ENCODE measurements around the gene GINS2.

Gene GINS2

DNA sequence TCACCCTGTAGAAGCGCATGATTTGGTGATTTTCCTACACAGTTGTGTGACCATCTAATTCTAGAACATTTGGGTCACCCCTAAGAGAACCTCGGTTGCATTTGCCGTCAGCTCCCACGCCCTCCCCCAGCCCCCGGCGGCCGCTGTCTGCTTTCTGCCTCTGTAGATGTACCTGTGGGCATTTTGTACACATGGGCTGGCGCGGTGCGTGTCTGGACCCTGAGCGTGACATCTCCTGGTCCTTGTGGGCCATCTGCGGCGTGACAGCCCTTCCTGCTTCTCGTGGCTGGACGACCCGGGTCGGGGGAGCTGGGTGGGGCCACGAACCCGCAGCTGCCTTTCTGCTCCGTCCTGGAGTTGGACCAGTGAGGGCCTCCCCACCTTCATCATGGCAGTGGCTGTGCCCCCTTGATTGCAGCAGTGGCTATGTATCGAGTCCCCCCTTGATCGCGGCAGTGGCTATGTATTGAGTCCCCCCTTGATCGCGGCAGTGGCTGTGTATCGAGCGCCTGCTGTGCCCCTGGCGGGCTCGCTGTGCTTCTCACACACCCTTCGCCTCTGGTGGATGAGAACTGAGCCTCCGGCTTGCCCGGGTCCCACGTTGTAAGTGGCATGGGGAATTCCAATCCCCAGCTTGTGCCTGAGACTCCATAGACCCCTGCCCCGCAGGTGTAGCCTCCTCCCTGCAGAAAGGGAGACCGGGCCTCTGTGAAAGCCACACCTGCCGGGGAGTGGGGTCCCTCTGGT, 51.5 kb downstream of the GINS2 start:
- no peak for ATAC-seq
- no peak for TF ChIP-seq TOX (CRISPR knock-in tag; IDR thresholded peaks at IDR 0.05; ENCODE audit: borderline replicate concordance)
- no peak for TF ChIP-seq ESRRG (CRISPR knock-in tag; IDR thresholded peaks at IDR 0.05)
- TF ChIP-seq, protein P1, sequence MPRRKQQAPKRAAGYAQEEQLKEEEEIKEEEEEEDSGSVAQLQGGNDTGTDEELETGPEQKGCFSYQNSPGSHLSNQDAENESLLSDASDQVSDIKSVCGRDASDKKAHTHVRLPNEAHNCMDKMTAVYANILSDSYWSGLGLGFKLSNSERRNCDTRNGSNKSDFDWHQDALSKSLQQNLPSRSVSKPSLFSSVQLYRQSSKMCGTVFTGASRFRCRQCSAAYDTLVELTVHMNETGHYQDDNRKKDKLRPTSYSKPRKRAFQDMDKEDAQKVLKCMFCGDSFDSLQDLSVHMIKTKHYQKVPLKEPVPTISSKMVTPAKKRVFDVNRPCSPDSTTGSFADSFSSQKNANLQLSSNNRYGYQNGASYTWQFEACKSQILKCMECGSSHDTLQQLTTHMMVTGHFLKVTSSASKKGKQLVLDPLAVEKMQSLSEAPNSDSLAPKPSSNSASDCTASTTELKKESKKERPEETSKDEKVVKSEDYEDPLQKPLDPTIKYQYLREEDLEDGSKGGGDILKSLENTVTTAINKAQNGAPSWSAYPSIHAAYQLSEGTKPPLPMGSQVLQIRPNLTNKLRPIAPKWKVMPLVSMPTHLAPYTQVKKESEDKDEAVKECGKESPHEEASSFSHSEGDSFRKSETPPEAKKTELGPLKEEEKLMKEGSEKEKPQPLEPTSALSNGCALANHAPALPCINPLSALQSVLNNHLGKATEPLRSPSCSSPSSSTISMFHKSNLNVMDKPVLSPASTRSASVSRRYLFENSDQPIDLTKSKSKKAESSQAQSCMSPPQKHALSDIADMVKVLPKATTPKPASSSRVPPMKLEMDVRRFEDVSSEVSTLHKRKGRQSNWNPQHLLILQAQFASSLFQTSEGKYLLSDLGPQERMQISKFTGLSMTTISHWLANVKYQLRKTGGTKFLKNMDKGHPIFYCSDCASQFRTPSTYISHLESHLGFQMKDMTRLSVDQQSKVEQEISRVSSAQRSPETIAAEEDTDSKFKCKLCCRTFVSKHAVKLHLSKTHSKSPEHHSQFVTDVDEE (CRISPR knock-in tag; IDR thresholded peaks at IDR 0.05): no peak
- TF ChIP-seq PPARA (CRISPR knock-in tag; IDR thresholded peaks at IDR 0.05; ENCODE audit: borderline replicate concordance): no peak
- no peak for TF ChIP-seq GLIS3 (CRISPR knock-in tag; IDR thresholded peaks at IDR 0.05)
- no peak for TF ChIP-seq TCF4 (CRISPR knock-in tag; IDR thresholded peaks at IDR 0.05; ENCODE audit: borderline replicate concordance)

DNA sequence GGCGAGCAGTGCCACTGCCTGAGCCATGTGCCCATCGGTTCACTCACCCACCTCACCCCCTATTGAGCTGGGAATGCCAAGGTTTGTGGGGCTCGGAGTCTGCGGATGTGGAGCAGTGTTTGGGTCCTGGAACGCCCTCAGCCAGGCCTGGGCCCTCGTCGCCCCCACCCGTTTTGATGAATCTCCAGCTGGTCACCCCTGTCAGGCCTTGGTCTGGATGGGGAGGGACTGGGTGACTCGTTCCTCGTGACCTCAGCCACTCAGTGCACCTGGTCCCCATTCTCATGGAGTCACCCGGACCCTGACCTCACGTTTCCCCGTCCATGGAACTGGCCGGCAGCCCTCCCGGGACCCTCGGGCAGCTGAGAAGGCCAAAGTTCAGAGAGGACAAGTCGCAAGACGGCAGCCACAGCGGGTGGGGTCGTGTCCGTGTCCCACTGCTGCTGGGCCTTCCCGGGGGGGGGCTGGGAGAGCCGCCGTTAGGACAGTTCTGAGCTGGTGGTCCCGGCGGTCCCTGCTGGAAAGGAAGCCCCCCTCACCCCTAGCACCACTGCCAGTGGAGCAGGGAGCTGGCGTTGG, 52.4 kb downstream of the GINS2 start:
- TF ChIP-seq, protein P1 (CRISPR knock-in tag; IDR thresholded peaks at IDR 0.05): no peak
- TF ChIP-seq ZNF70 (CRISPR knock-in tag; IDR thresholded peaks at IDR 0.05) (no peak), TCF4 (CRISPR knock-in tag; IDR thresholded peaks at IDR 0.05; ENCODE audit: borderline replicate concordance) (no peak), CSDC2 (CRISPR knock-in tag; IDR thresholded peaks at IDR 0.05) (no peak), BACH2 (CRISPR knock-in tag; IDR thresholded peaks at IDR 0.05; ENCODE audit: borderline replicate concordance) (no peak), ZFP30 (CRISPR knock-in tag; IDR thresholded peaks at IDR 0.05) (no peak), ZC3H10 (CRISPR knock-in tag; IDR thresholded peaks at IDR 0.05) (no peak), ZNF565 (CRISPR knock-in tag; conservative IDR thresholded peaks at IDR 0.05; ENCODE audit: low read depth) (no peak), PPARA (CRISPR knock-in tag; IDR thresholded peaks at IDR 0.05; ENCODE audit: borderline replicate concordance) (no peak), OSR1 (CRISPR knock-in tag; IDR thresholded peaks at IDR 0.05) (no peak), ZNF8 (CRISPR knock-in tag; IDR thresholded peaks at IDR 0.05) (no peak), ZFP3 (CRISPR knock-in tag; IDR thresholded peaks at IDR 0.05) (no peak), ESRRG (CRISPR knock-in tag; IDR thresholded peaks at IDR 0.05) (no peak), TOX (CRISPR knock-in tag; IDR thresholded peaks at IDR 0.05; ENCODE audit: borderline replicate concordance) (no peak)
- TF ChIP-seq, protein P2, sequence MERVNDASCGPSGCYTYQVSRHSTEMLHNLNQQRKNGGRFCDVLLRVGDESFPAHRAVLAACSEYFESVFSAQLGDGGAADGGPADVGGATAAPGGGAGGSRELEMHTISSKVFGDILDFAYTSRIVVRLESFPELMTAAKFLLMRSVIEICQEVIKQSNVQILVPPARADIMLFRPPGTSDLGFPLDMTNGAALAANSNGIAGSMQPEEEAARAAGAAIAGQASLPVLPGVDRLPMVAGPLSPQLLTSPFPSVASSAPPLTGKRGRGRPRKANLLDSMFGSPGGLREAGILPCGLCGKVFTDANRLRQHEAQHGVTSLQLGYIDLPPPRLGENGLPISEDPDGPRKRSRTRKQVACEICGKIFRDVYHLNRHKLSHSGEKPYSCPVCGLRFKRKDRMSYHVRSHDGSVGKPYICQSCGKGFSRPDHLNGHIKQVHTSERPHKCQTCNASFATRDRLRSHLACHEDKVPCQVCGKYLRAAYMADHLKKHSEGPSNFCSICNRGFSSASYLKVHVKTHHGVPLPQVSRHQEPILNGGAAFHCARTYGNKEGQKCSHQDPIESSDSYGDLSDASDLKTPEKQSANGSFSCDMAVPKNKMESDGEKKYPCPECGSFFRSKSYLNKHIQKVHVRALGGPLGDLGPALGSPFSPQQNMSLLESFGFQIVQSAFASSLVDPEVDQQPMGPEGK (CRISPR knock-in tag; IDR thresholded peaks at IDR 0.05; ENCODE audit: borderline replicate concordance): no peak
- TF ChIP-seq, protein P3, sequence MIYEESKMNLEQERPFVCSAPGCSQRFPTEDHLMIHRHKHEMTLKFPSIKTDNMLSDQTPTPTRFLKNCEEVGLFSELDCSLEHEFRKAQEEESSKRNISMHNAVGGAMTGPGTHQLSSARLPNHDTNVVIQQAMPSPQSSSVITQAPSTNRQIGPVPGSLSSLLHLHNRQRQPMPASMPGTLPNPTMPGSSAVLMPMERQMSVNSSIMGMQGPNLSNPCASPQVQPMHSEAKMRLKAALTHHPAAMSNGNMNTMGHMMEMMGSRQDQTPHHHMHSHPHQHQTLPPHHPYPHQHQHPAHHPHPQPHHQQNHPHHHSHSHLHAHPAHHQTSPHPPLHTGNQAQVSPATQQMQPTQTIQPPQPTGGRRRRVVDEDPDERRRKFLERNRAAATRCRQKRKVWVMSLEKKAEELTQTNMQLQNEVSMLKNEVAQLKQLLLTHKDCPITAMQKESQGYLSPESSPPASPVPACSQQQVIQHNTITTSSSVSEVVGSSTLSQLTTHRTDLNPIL (CRISPR knock-in tag; IDR thresholded peaks at IDR 0.05; ENCODE audit: low read depth): no peak
- ATAC-seq: no peak

DNA sequence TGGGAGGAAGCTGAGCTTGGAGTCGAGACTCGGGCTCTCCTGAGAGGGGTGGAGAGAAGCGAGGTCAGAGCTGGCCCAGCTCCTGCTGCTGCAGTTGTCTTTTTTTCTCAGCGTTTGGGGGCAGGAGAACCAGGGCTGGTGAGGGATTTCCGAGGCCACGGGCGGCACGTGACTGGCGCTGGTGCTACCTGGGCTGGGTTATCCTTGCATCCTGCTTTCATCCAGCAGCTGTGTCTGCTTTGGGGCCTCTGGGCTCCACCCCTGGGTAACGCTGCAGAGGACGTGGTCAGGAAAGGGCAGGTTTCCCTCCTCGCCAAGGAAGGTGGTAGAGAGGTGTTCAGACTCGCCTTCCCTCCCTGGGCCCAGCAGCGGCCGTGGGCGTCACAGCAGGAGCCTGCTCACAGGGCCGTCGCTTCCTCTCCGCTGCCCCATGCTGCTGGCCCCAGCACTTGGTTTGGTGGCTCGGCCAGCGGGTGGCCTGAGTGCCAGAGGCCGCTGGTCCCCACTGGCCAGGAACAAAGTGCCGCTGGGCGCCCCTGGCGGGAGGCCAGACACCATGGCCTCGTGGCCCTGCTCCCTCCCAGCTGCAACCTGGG, 53.1 kb downstream of the GINS2 start:
- no peak for ATAC-seq
- TF ChIP-seq OSR1 (CRISPR knock-in tag; IDR thresholded peaks at IDR 0.05) (no peak), GLIS3 (CRISPR knock-in tag; IDR thresholded peaks at IDR 0.05) (no peak), TCF4 (CRISPR knock-in tag; IDR thresholded peaks at IDR 0.05; ENCODE audit: borderline replicate concordance) (no peak), ZNF8 (CRISPR knock-in tag; IDR thresholded peaks at IDR 0.05) (no peak), BACH2 (CRISPR knock-in tag; IDR thresholded peaks at IDR 0.05; ENCODE audit: borderline replicate concordance) (no peak), ARNTL (CRISPR knock-in tag; IDR thresholded peaks at IDR 0.05; ENCODE audit: borderline replicate concordance, low read depth) (no peak), ZC3H10 (CRISPR knock-in tag; IDR thresholded peaks at IDR 0.05) (no peak), ZFP3 (CRISPR knock-in tag; IDR thresholded peaks at IDR 0.05) (no peak), ZFP30 (CRISPR knock-in tag; IDR thresholded peaks at IDR 0.05) (no peak), ESRRG (CRISPR knock-in tag; IDR thresholded peaks at IDR 0.05) (no peak)
- TF ChIP-seq, protein P2 (CRISPR knock-in tag; IDR thresholded peaks at IDR 0.05; ENCODE audit: borderline replicate concordance): no peak
- TF ChIP-seq, protein P4, sequence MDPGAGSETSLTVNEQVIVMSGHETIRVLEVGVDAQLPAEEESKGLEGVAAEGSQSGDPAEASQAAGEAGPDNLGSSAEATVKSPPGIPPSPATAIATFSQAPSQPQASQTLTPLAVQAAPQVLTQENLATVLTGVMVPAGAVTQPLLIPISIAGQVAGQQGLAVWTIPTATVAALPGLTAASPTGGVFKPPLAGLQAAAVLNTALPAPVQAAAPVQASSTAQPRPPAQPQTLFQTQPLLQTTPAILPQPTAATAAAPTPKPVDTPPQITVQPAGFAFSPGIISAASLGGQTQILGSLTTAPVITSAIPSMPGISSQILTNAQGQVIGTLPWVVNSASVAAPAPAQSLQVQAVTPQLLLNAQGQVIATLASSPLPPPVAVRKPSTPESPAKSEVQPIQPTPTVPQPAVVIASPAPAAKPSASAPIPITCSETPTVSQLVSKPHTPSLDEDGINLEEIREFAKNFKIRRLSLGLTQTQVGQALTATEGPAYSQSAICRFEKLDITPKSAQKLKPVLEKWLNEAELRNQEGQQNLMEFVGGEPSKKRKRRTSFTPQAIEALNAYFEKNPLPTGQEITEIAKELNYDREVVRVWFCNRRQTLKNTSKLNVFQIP (CRISPR knock-in tag; IDR thresholded peaks at IDR 0.05; ENCODE audit: borderline replicate concordance, low read depth): no peak
- TF ChIP-seq, protein P5, sequence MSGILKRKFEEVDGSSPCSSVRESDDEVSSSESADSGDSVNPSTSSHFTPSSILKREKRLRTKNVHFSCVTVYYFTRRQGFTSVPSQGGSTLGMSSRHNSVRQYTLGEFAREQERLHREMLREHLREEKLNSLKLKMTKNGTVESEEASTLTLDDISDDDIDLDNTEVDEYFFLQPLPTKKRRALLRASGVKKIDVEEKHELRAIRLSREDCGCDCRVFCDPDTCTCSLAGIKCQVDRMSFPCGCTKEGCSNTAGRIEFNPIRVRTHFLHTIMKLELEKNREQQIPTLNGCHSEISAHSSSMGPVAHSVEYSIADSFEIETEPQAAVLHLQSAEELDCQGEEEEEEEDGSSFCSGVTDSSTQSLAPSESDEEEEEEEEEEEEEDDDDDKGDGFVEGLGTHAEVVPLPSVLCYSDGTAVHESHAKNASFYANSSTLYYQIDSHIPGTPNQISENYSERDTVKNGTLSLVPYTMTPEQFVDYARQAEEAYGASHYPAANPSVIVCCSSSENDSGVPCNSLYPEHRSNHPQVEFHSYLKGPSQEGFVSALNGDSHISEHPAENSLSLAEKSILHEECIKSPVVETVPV (CRISPR knock-in tag; IDR thresholded peaks at IDR 0.05): no peak
